Prostate gland (tissue), 2 donors: ENCODE measurements around the gene REC114.
"Not testable (repeated sequence)": the region's sequence is repeated elsewhere in the genome, so short reads cannot be mapped to it uniquely, and the experiment has no call there.

Source experiments
- POLR2A ChIP-seq: fragments of 450-650 bp; IDR thresholded peaks from one replicate; pipeline ENCODE4 v1.6.1; 2016; ENCODE audit warnings: antibody characterized with exemption, mild to moderate bottlenecking
- POLR2AphosphoS5 ChIP-seq: sonication (generic); formaldehyde crosslinking; IDR thresholded peaks from one replicate; pipeline ENCODE4 v1.6.1; 2017; ENCODE audit warnings: antibody characterized with exemption
- TF ChIP-seq, protein P1 (sequence below), 4 experiments: fragments of 200-600 bp in 2 of 4; fragments of 450-650 bp in 2 of 4; sonication (generic) in 2 of 4; IDR thresholded peaks; 1 replicate in 3 of 4; 2 replicates in 1 of 4; pipeline ENCODE4 v1.5.1; 2016 to 2019; ENCODE audit warnings: antibody characterized with exemption in 4 of 4, mild to moderate bottlenecking in 2 of 4, moderate library complexity in 2 of 4

DNA sequence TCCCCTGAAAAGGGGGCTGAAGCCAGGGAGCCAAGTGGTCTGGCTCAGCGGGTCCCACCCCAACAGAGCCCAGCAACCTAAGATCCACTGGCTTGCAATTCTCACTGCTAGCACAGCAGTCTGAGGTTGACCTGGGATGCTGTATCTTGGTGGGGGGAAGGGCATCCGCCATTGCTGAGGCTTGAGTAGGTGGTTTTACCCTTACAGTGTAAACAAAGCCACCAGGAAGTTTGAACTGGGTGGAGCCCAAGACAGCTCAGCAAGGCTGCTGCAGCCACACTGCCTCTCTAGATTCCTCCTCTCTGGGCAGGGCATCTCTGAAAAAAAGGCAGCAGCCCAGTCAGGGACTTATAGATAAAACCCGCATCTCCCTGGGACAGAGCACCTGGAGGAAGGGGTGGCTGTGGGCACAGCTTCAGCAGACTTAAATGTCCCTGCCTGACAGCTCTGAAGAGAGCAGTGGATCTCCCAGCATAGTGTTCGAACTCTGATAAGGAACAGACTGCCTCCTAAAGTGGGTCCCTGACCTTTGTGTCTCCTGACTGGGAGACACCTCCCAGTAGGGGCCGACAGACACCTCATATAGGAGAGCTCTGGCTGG lies 5.3 kb downstream of the REC114 start:
- TF ChIP-seq, protein P1, sequence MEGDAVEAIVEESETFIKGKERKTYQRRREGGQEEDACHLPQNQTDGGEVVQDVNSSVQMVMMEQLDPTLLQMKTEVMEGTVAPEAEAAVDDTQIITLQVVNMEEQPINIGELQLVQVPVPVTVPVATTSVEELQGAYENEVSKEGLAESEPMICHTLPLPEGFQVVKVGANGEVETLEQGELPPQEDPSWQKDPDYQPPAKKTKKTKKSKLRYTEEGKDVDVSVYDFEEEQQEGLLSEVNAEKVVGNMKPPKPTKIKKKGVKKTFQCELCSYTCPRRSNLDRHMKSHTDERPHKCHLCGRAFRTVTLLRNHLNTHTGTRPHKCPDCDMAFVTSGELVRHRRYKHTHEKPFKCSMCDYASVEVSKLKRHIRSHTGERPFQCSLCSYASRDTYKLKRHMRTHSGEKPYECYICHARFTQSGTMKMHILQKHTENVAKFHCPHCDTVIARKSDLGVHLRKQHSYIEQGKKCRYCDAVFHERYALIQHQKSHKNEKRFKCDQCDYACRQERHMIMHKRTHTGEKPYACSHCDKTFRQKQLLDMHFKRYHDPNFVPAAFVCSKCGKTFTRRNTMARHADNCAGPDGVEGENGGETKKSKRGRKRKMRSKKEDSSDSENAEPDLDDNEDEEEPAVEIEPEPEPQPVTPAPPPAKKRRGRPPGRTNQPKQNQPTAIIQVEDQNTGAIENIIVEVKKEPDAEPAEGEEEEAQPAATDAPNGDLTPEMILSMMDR (IDR thresholded peaks at IDR 0.05) = not testable (repeated sequence)
- TF ChIP-seq POLR2A, POLR2AphosphoS5: not testable (repeated sequence)
